ENCODE data around the gene MFN1.

MFN1 gene

GRCh38 chr3:179401561-179401960 lies 54.1 kb downstream of the MFN1 start:
- Histone ChIP-seq H3K9me3 (ENCODE audit: control insufficient read depth, insufficient read depth, low read depth, low read length) (no peaks in the 10 kb centered on the region), H3K36me3 (ENCODE audit: control insufficient read depth in 2 of 2, insufficient read depth in 1 of 2, low read length in 2 of 2) (peaks cover 0 to 48% of the 10 kb centered on the region in 2 experiments; a peak in 2 of 3 replicates), H3K4me3 (ENCODE audit: low read depth, low read length) (no peak overlapping the region), H3K4me1 (ENCODE audit: control insufficient read depth, insufficient read depth, low read length) (no peaks in the 10 kb centered on the region), H3K27ac (ENCODE audit: extremely low read depth, low read depth, low read length) (no peak overlapping the region)
- POLR2A ChIA-PET: no interaction called here
- no peak for TF ChIP-seq REPIN1 (tag by site-specific recombination; IDR thresholded peaks at IDR 0.05; ENCODE audit: low read depth)
- TF ChIP-seq ZNF610 (tag by site-specific recombination; IDR thresholded peaks at IDR 0.05; ENCODE audit: borderline replicate concordance): no peak
- TF ChIP-seq BCL11A (tag by site-specific recombination; IDR thresholded peaks at IDR 0.05; ENCODE audit: low read depth): no peak
- no peak for TF ChIP-seq ZNF654 (tag by site-specific recombination; IDR thresholded peaks at IDR 0.05; ENCODE audit: low read depth)
- TF ChIP-seq ZNF416 (tag by site-specific recombination; IDR thresholded peaks at IDR 0.05): no peak
- TF ChIP-seq REST (tag by site-specific recombination; IDR thresholded peaks at IDR 0.05): no peak
- TF ChIP-seq ZNF174 (tag by site-specific recombination; IDR thresholded peaks at IDR 0.05): no peak
- TF ChIP-seq ZNF544 (tag by site-specific recombination; IDR thresholded peaks at IDR 0.05): no peak
- no peak for TF ChIP-seq ZNF548 (tag by site-specific recombination; IDR thresholded peaks at IDR 0.05)
- TF ChIP-seq ZNF248 (tag by site-specific recombination; IDR thresholded peaks at IDR 0.05): no peak
- no peak for TF ChIP-seq ZFP37 (tag by site-specific recombination; IDR thresholded peaks at IDR 0.05)
- TF ChIP-seq ZXDB (tag by site-specific recombination; IDR thresholded peaks at IDR 0.05): no peak
- TF ChIP-seq PRDM10 (tag by site-specific recombination; IDR thresholded peaks at IDR 0.05): no peak
- no peak for TF ChIP-seq ZNF184 (tag by site-specific recombination; IDR thresholded peaks at IDR 0.05)
- TF ChIP-seq ZNF76 (tag by site-specific recombination; IDR thresholded peaks at IDR 0.05; ENCODE audit: borderline replicate concordance, low read depth): no peak
- TF ChIP-seq ZBTB44 (tag by site-specific recombination; IDR thresholded peaks at IDR 0.05): no peak
- no peak for TF ChIP-seq SALL2 (tag by site-specific recombination; IDR thresholded peaks at IDR 0.05; ENCODE audit: borderline replicate concordance)
- TF ChIP-seq SETDB1 (IDR thresholded peaks at IDR 0.05; ENCODE audit: insufficient read length, low read length): no peak
- no peak for TF ChIP-seq TCF7L2 (IDR thresholded peaks at IDR 0.05; ENCODE audit: borderline replicate concordance, low read depth, low read length)
- no peak for TF ChIP-seq ZNF626 (tag by site-specific recombination; IDR thresholded peaks at IDR 0.05)
- CTCF ChIA-PET: no interaction called here
